ENCODE data around the gene TFR2.

Gene TFR2

GRCh38 chr7:100641463-100641859 lies at the start of gene TFR2:
TSS of gene TFR2 (minus strand) at chr7:100641552. CDS start at chr7:100641509, 43 bp downstream.
- DNase-seq = no peak

DNA sequence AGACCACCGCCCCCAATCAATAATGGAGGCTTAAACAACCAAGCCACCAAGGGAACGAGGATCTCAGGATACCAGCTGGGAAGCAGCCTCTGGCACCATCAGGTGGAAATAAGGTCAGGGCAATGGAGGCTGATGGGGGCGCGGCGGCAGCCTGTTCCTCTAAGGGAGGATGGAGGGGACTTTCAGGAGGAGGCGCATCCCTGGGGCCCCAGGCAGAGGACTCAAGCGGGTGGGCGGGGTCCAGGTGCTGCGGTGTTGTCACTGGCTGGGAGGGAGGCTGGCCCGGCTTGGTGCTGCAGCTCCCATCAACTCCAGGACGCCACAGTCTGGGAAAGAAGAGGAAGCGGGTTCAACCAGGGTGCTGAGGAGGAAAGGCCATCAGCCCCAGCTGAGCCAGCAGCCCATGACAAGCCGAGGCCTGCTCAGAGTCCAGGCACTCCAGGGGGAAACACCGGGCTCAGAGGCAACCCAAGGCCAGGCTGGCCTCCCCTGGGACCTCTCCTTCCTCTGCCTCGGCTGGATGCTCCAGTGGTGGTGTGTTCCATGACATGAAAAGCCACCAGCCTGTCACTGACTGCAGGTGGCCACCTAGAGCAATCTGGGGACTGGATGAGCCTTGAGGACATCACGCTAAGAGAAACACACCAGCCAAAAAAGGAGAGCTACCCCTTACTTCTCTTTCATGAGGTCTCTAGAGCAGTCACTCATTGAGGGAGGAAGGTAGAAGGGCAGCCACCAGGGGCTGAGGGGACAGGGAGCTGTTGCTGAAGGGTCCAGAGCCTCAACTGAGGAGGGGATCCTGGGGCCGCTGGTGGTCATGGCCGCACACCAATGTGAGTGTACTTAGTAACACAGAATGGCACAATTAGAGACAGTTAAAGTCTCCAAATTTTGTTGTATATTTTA lies 48.1 kb upstream of the TFR2 start:
- no peak for DNase-seq

DNA sequence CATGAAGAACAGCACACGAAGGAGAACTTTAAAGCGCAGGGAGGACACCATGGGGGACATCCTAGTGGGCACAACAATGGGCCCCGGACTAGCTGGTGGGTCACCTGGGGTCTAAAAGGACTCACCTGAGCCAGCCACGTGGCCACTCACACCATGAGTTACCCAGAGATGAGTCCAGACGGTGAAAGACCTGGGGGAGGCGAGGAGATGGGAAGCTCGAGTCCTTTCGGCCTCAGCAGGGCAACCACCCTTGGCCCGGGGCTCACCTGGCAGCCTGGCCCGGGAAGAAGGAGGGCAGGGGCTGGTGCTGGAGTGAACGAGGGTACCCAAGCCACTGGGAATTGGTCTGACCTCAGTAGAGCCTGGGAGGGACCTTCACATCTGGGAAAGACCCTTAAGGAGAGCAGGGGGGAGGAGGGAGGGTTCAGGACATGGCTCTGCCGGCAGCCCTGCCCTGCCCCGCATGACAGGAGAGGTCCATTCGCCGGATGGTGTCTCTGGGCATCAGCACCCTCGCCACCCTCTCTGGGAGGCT lies 47.0 kb upstream of the TFR2 start:
- DNase-seq = no peak

- DNase-seq = no peak
Measured at GRCh38 chr7:100687751-100688300, 46.5 kb upstream of the TFR2 start.

GRCh38 chr7:100687261-100687660 lies 45.9 kb upstream of the TFR2 start:
- DNase-seq = no peak

GRCh38 chr7:100686822-100687211 lies 45.5 kb upstream of the TFR2 start:
- no peak for DNase-seq

GRCh38 chr7:100686201-100686821 lies 45.0 kb upstream of the TFR2 start:
- DNase-seq = no peak

- DNase-seq = no peak
Measured at GRCh38 chr7:100685631-100686145, 44.3 kb upstream of the TFR2 start.

DNA sequence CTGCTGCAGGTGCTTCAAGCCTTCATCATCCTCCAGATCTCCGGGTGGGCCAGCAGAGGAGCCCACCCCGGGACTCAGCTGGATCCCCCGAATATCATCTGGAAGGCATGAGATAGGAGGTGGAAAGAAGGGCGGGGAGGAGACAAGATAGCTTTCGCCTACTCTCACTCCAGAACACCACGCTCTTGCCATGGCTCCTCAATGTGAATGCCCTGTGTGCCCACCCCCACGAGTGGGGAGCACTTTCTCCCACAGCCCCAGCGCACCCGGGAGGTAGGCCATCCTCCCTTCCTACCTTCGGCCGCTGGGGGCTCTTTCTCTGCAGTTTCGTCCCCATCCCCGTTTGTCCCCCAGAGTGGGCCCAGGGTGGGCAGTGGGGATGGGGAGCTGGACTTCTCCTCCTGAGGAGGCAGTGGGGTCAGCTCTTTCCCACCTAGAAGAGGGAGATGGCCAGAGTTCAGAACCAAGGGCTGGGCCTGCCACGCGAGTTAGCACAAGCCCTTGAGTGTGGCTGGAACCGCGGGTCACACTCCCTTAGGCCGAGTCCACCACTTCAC lies 43.8 kb upstream of the TFR2 start:
- no peak for DNase-seq

DNA sequence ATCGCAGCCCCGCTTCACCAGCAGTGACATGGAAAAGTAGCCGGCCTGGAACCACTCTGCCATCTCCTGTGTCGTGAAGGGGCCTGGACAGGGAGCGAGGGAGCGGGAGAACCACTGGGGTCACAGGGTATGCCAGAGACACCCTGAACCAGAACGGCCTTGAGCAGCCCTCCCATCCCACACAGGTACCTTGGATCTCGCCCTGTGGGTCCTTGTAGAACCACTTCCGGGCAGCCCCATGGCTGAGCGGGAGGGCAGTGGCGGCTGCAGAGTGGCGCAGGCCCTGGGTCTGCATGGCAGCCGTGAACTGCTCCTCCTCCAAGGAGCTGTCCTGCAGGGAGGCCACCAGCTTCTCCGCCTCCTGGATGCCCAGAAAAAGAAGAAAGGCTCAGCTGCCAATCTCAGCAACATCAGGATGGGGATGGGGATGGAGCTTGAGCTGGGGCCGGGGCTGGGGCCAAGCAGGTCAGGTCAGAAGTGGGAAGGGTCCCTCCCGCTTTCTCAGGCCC lies 43.2 kb upstream of the TFR2 start:
- no peak for DNase-seq

DNA sequence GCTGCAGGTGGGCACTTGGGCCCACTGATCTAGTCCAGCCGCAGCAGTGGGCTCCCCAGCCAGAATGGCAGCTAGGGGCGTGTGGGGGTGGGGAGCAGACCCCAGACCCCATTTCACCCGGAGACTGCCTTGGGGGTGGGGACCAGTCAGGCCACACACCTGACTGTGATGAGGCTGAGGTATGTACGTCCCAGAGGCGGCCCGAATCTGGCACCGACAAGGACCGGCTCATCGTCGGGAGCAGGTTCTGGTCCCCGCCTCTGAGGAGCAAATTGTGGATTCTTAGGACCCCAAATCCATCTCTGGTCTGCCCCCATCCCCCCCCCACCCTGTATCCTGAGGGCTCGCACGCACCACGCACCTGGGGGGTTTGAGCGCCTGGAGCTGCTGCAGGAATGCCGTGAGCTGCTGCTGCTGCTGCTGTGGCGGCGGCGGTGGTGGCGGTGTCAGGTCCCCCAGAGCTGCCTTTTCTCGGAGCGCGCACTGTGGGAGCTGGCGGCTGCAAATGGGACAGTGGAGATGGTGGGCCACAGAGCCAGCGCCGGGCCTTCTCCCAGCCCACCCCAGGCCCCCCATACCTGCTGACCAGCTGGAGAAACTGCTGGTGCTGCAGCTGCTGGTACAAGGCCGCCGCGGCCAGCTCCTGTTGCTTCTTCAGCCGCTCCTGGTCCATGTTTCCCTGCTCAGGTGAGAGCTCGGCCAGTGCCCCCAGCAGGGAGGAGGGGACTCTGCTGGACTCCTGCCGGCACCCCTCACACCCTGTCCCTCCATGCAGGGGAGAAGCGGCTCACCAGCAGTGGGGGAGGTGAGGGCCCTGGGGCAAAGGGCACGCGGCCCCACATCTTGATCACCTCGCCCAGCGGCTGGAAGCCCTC lies 42.5 kb upstream of the TFR2 start:
- DNase-seq = no peak

DNA sequence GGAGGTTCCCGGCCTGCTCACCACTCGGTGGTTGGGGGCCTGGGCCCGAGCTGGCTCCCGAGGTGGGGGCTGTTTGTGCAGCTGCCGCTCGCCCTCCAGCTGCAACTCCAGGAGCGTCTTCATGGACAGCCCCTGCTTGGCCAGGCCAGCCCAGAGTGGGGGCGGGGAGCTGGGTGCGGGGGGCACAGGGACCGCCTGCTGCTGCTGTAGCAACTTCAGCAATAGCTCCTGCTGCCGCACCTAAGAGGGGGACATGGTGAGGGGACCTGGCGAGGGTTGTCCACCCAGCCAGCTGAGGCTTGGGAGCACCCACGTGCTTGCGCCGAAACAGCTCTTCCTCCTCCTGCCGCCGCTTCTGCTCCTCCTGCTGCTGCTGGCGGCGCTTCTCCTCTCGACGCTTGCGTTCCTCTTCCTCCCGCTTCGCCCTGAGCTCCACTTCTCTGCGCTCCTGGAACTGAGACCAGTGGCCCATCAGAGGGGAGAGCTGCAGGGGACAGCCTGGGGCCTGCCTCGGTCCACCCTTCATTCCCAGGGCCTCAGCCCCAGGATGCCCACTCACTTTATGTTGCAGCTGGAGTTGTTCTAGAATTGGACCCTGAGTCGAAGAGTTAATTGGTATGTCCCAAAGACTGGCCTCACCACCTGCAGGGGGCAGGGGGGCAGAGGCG lies 41.8 kb upstream of the TFR2 start:
- no peak for DNase-seq

- no peak for DNase-seq
Measured at GRCh38 chr7:100682228-100682741, 40.9 kb upstream of the TFR2 start.

GRCh38 chr7:100681491-100682227 lies 40.3 kb upstream of the TFR2 start:
- no peak for DNase-seq

- DNase-seq = no peak
Measured at GRCh38 chr7:100680576-100681271, 39.4 kb upstream of the TFR2 start.

DNA sequence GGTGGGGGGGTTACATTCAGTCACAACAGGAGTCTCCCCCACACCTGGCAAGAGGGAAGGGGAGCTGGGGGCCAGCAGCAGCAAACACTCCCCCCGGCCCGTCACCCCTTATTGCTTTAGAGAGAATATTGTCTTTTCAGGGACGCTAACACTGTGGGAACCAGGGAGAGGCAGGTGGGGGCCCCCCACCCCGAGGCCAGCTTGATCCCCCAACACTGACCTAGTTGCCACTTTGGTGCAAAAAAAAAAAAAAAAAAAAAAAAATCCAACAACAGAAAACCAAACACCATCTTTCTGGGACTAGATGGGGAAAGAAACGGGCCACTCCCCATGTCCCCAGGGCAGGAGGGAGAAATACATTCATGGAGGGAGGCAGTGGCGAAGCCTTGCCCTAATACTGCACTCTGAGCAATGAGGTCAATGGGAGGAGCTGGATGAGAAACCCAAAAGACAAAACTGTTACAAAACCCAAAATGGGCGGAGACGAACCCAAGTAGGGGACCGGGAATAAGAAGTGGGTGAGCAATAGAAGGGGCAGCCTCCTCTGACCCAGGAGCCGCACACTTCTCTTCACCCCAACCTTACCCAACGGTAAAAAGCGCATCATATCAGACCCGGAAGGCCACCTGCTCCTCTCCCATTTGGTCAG lies 38.7 kb upstream of the TFR2 start:
- DNase-seq = no peak

- no peak for DNase-seq
Measured at GRCh38 chr7:100679129-100679926, 38.0 kb upstream of the TFR2 start.

DNA sequence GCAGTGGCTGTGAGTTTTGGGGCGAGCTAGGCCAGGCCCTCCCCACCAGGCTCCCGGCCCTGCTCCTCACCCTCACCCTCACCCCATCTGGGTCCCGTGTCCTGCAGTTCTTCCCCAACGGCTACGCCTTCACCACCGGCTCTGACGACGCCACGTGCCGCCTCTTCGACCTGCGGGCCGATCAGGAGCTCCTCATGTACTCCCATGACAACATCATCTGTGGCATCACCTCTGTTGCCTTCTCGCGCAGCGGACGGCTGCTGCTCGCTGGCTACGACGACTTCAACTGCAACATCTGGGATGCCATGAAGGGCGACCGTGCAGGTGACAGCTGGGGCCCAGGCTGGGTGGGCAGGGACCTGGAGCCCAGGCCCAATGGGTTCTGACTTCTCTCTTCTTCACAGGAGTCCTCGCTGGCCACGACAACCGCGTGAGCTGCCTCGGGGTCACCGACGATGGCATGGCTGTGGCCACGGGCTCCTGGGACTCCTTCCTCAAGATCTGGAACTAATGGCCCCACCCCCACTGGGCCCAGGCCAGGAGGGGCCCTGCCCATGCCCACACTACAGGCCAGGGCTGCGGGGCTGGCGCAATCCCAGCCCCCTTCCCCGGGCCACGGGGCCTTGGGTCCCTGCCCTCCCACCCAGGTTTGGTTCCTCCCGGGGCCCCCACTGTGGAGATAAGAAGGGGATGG lies 37.1 kb upstream of the TFR2 start:
- DNase-seq = no peak
